ENCODE measurements around the gene C19orf67. TPM values are rescaled to one million over a fixed set of nuclear protein-coding genes. Genes with fewer than 3 reads are reported as not detected.
A peak's percentile ranks its signal among the peaks of the same experiment; 100 is the strongest.
"Not testable (repeated sequence)": the region's sequence is repeated elsewhere in the genome, so short reads cannot be mapped to it uniquely, and the experiment has no call there.

Gene C19orf67
- total and polyA plus RNA-seq, 2 donors (not counting 1 experiment from before 2014, with no cell fraction given) = 1.2 TPM; not detected in 1

- H3K4me2 ChIP-seq (replicated peaks; ENCODE audit: low read depth, low read length, poor library complexity, severe bottlenecking); H3K27ac ChIP-seq (ENCODE audit: low read length in 2 of 2); H3K9me3 ChIP-seq (ENCODE audit: control extremely low read depth in 1 of 3, control insufficient read depth in 2 of 3, insufficient read depth in 1 of 3, low read length in 2 of 3); H3K4me3 ChIP-seq (ENCODE audit: control extremely low read depth in 1 of 5, extremely low read depth in 1 of 5, insufficient read depth in 1 of 5, low read depth in 2 of 5, low read length in 4 of 5); H2AFZ ChIP-seq (ENCODE audit: insufficient read depth, low read depth, low read length, poor library complexity, severe bottlenecking); H3K4me1 ChIP-seq (ENCODE audit: control insufficient read depth in 2 of 2, insufficient read depth in 2 of 2, low read length in 2 of 2); H3K9me3 Mint-ChIP-seq (ENCODE audit: insufficient read depth); H3K79me2 ChIP-seq (ENCODE audit: control insufficient read depth, insufficient read depth, low read length); DNase-seq; H3K27me3 ChIP-seq (replicated peaks in 1 of 4; ENCODE audit: control extremely low read depth in 1 of 4, control insufficient read depth in 3 of 4, insufficient read depth in 4 of 4, low read length in 3 of 4); H3K4me1 Mint-ChIP-seq; H3K9ac ChIP-seq (ENCODE audit: low read length); H3K4me3 Mint-ChIP-seq; H3K27me3 Mint-ChIP-seq; ATAC-seq (ENCODE audit: low read depth); H3K27ac Mint-ChIP-seq: not testable (repeated sequence)
- WGBS (ENCODE audit: insufficient coverage) = 100% methylated on average over 5 of the region's 10 CpGs
- CTCF ChIA-PET = interaction anchor here (0.6 to 3.0 kb wide), 40 partner anchors 8 to 586 kb away, joined by 3 to 29 read pairs (median 4); partner anchors contain the start of genes IL27RA and MISP3
- POLR2A ChIA-PET = interaction anchor here (0.6 to 0.7 kb wide), 4 partner anchors 19 to 271 kb away, joined by 3 to 5 read pairs (median 4); no protein-coding TSS in a partner anchor
- Histone ChIP-seq H3K36me3 (replicated peaks in 1 of 2; ENCODE audit: control extremely low read depth in 1 of 2, control insufficient read depth in 1 of 2, extremely low read depth in 1 of 2, insufficient read depth in 2 of 2, low read length in 1 of 2) (peaks cover 9 to 59% of the 10 kb centered on the region in 2 experiments), H4K20me1 (ENCODE audit: control insufficient read depth, insufficient read depth, low read length, poor library complexity, severe bottlenecking) (peaks cover 20% of the 10 kb centered on the region)
- intact Hi-C loops (cut with micrococcal nuclease) = loop anchor here (1.0 kb wide), 1 partner anchor 142 kb away; the partner anchor contains the start of genes BRME1 and CC2D1A
Measured at GRCh38 chr19:14047866-14048265, 37.7 kb downstream of the C19orf67 start.

DNA sequence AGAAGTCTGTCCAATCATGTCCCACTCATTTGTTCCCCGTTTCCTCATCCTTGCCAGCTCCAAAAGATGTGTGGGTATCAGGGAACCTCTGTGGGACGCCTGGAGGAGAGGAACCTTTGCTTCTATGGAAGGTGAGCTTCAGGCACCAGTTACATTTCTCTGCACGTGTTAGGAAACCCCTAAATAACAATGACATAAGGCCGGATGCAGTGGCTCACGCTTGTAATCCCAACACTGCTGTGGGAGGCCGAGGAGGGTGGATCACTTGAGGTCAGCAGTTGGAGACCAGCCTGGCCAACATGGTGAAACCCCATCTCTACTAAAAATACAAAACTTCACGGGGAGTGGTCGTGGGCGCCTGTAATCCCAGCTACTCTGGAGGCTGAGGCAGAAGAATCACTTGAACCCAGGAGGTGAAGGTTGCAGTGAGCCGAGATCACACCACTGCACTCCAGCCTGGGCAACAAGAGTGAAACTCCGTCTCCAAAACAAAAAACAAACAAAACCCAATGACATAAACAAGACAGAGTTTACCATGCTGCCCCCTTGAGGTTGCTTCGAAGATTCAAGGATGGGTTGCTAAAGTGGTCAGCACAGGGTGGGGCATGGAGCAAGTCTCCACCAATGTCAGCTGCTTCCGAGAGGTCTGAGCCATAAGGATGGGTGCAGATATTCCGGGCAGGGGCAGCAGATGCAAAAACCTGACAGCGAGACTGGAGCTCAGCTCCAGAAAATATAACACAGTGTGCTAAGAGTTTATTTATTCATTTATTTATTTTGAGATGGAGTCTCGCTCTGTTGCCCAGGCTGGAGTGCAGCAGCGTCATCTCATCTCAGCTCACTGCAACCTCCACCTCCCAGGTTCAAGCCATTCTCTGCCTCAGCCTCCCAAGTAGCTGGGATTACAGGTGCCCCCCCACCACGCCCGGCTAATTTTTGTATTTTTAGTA lies 42.6 kb downstream of the C19orf67 start:
- not testable (repeated sequence) for H3K79me2 ChIP-seq (ENCODE audit: control insufficient read depth, insufficient read depth, low read length); H3K4me3 ChIP-seq (ENCODE audit: control extremely low read depth in 1 of 5, extremely low read depth in 1 of 5, insufficient read depth in 1 of 5, low read depth in 2 of 5, low read length in 4 of 5); H3K9me3 Mint-ChIP-seq (ENCODE audit: insufficient read depth); H3K4me2 ChIP-seq (replicated peaks; ENCODE audit: low read depth, low read length, poor library complexity, severe bottlenecking); H2AFZ ChIP-seq (ENCODE audit: insufficient read depth, low read depth, low read length, poor library complexity, severe bottlenecking); H3K27me3 ChIP-seq (replicated peaks in 1 of 4; ENCODE audit: control extremely low read depth in 1 of 4, control insufficient read depth in 3 of 4, insufficient read depth in 4 of 4, low read length in 3 of 4); H3K4me3 Mint-ChIP-seq; H3K9ac ChIP-seq (ENCODE audit: low read length); H3K27me3 Mint-ChIP-seq; H3K4me1 ChIP-seq (ENCODE audit: control insufficient read depth in 2 of 2, insufficient read depth in 2 of 2, low read length in 2 of 2); H3K9me3 ChIP-seq (ENCODE audit: control extremely low read depth in 1 of 3, control insufficient read depth in 2 of 3, insufficient read depth in 1 of 3, low read length in 2 of 3); H3K4me1 Mint-ChIP-seq
- 66% methylated on average over 4 of the region's 19 CpGs for WGBS (ENCODE audit: insufficient coverage)
- TF ChIP-seq, protein P1, sequence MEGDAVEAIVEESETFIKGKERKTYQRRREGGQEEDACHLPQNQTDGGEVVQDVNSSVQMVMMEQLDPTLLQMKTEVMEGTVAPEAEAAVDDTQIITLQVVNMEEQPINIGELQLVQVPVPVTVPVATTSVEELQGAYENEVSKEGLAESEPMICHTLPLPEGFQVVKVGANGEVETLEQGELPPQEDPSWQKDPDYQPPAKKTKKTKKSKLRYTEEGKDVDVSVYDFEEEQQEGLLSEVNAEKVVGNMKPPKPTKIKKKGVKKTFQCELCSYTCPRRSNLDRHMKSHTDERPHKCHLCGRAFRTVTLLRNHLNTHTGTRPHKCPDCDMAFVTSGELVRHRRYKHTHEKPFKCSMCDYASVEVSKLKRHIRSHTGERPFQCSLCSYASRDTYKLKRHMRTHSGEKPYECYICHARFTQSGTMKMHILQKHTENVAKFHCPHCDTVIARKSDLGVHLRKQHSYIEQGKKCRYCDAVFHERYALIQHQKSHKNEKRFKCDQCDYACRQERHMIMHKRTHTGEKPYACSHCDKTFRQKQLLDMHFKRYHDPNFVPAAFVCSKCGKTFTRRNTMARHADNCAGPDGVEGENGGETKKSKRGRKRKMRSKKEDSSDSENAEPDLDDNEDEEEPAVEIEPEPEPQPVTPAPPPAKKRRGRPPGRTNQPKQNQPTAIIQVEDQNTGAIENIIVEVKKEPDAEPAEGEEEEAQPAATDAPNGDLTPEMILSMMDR (IDR thresholded peaks at IDR 0.05) = peak; percentile 57
- Histone ChIP-seq H4K20me1 (ENCODE audit: control insufficient read depth, insufficient read depth, low read length, poor library complexity, severe bottlenecking) (peaks cover 14% of the 10 kb centered on the region), H3K36me3 (replicated peaks in 1 of 2; ENCODE audit: control extremely low read depth in 1 of 2, control insufficient read depth in 1 of 2, extremely low read depth in 1 of 2, insufficient read depth in 2 of 2, low read length in 1 of 2) (peaks cover 0 to 52% of the 10 kb centered on the region in 2 experiments), H3K27ac (ENCODE audit: low read length in 2 of 2) (peak overlapping the region; percentile 57 to 65)
- POLR2A ChIA-PET = interaction anchor here (0.5 to 1.4 kb wide), 4 partner anchors 11 to 311 kb away, joined by 3 to 9 read pairs (median 4); partner anchors contain the start of genes IL27RA and RFX1
- intact Hi-C loops (cut with micrococcal nuclease) = loop anchor here (1.0 kb wide), 3 partner anchors 109 to 163 kb away; no protein-coding TSS in a partner anchor
- CTCF ChIA-PET = interaction anchor here (0.7 to 2.9 kb wide), 23 partner anchors 10 to 161 kb away, joined by 3 to 17 read pairs (median 4); partner anchors contain the start of genes IL27RA and MISP3
- H3K27ac Mint-ChIP-seq = peak overlapping the region; percentile 82
- ATAC-seq (ENCODE audit: low read depth) (peak; percentile 77), DNase-seq (peak; percentile 74)

All from B cell (primary cell).